ENCODE measurements around the gene SPAG17.

Gene SPAG17

DNA sequence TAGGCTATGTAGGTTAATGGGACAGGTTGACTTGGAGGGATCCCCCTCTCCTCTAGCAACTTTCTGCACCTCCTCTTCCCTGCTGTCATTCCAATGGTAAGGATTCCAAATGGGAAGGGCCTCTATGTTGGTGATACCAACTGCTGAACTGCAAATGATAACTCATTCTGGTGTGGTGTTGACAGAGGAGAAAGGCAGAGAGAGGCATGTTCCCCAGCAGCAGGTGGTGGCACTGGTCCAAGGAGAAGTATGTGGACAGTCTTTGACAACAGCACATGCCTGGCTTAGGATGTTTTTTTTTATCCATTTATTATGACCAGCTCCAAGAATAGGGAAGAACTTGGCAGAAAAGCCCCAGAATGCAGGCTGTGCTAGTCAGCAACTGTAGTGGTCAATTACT lies 19.6 kb upstream of the SPAG17 start:
- H3K9me3 ChIP-seq (ENCODE audit: control insufficient read depth, low read length): no peaks in the 10 kb centered on the region
- H3K27ac ChIP-seq (ENCODE audit: low read depth, low read length, severe bottlenecking): no peak overlapping the region
- H3K4me1 ChIP-seq (ENCODE audit: control insufficient read depth, insufficient read depth, low read length, poor library complexity, severe bottlenecking): no peaks in the 10 kb centered on the region
- H3K4me3 ChIP-seq (ENCODE audit: extremely low read depth, insufficient read depth, low read length, poor library complexity, severe bottlenecking): no peak overlapping the region
- H3K36me3 ChIP-seq (ENCODE audit: control insufficient read depth, insufficient read depth, low read length): no peaks in the 10 kb centered on the region

- H3K4me1 ChIP-seq (ENCODE audit: control insufficient read depth, insufficient read depth, low read length, poor library complexity, severe bottlenecking): no peaks in the 10 kb centered on the region
- no peak overlapping the region for H3K4me3 ChIP-seq (ENCODE audit: extremely low read depth, insufficient read depth, low read length, poor library complexity, severe bottlenecking)
- H3K27ac ChIP-seq (ENCODE audit: low read depth, low read length, severe bottlenecking): no peak overlapping the region
- H3K9me3 ChIP-seq (ENCODE audit: control insufficient read depth, low read length): no peaks in the 10 kb centered on the region
- H3K36me3 ChIP-seq (ENCODE audit: control insufficient read depth, insufficient read depth, low read length): no peaks in the 10 kb centered on the region
- 80% methylated on average over 1 of the region's 3 CpGs for WGBS, 2 experiments (ENCODE audit: insufficient coverage in 2 of 2)
Measured at GRCh38 chr1:118204105-118204504, 19.1 kb upstream of the SPAG17 start.

DNA sequence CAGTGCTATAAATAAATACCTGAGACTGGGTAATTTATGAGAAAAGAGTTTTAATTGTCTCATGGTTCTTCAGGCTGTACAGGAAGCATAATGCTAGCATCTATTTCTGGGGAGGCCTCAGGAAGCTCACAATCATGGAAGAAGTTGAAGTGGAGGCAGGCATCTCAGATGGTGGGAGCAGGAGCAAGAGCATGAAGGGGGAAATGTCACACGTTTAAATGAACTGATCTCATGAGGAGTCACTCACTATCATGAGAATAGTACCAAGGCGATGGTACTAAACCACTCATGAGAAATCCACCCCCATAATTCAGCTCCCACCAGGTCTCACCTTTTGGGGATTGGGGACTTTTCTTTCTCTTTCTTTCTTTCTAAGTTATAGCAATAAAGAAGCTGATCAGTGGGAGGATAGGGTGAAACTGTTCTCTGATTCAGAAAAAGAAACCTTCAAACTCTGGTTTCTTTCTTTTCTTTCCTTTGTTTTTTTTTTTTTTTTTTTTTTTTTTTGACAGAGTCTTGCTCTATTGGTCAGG lies 17.1 kb upstream of the SPAG17 start:
- Histone ChIP-seq H3K36me3 (ENCODE audit: control insufficient read depth, insufficient read depth, low read length) (no peaks in the 10 kb centered on the region), H3K9me3 (ENCODE audit: control insufficient read depth, low read length) (no peaks in the 10 kb centered on the region), H3K4me1 (ENCODE audit: control insufficient read depth, insufficient read depth, low read length, poor library complexity, severe bottlenecking) (no peaks in the 10 kb centered on the region), H3K4me3 (ENCODE audit: extremely low read depth, insufficient read depth, low read length, poor library complexity, severe bottlenecking) (no peak overlapping the region), H3K27ac (ENCODE audit: low read depth, low read length, severe bottlenecking) (no peak overlapping the region)
- WGBS, 2 experiments (ENCODE audit: insufficient coverage in 2 of 2): no CpG with 5 or more reads among the region's 2 CpGs

GRCh38 chr1:118201524-118201923 lies 16.5 kb upstream of the SPAG17 start:
- no peak overlapping the region for H3K27ac ChIP-seq (ENCODE audit: low read depth, low read length, severe bottlenecking)
- H3K4me1 ChIP-seq (ENCODE audit: control insufficient read depth, insufficient read depth, low read length, poor library complexity, severe bottlenecking): no peaks in the 10 kb centered on the region
- 79 to 85% methylated on average over 2 of the region's 3 CpGs for WGBS, 2 experiments (ENCODE audit: insufficient coverage in 2 of 2)
- no peaks in the 10 kb centered on the region for H3K36me3 ChIP-seq (ENCODE audit: control insufficient read depth, insufficient read depth, low read length)
- H3K9me3 ChIP-seq (ENCODE audit: control insufficient read depth, low read length): no peaks in the 10 kb centered on the region
- no peak overlapping the region for H3K4me3 ChIP-seq (ENCODE audit: extremely low read depth, insufficient read depth, low read length, poor library complexity, severe bottlenecking)

GRCh38 chr1:118200836-118201235 lies 15.8 kb upstream of the SPAG17 start:
- H3K36me3 ChIP-seq (ENCODE audit: control insufficient read depth, insufficient read depth, low read length): no peaks in the 10 kb centered on the region
- H3K9me3 ChIP-seq (ENCODE audit: control insufficient read depth, low read length): no peaks in the 10 kb centered on the region
- WGBS, 2 experiments (ENCODE audit: insufficient coverage in 2 of 2): no CpG with 5 or more reads among the region's 1 CpG
- no peak overlapping the region for H3K4me3 ChIP-seq (ENCODE audit: extremely low read depth, insufficient read depth, low read length, poor library complexity, severe bottlenecking)
- no peak overlapping the region for H3K27ac ChIP-seq (ENCODE audit: low read depth, low read length, severe bottlenecking)
- H3K4me1 ChIP-seq (ENCODE audit: control insufficient read depth, insufficient read depth, low read length, poor library complexity, severe bottlenecking): no peaks in the 10 kb centered on the region

GRCh38 chr1:118190561-118190960 lies 5.5 kb upstream of the SPAG17 start:
- H3K27ac ChIP-seq (ENCODE audit: low read depth, low read length, severe bottlenecking): no peak overlapping the region
- no peaks in the 10 kb centered on the region for H3K36me3 ChIP-seq (ENCODE audit: control insufficient read depth, insufficient read depth, low read length)
- no peaks in the 10 kb centered on the region for H3K4me1 ChIP-seq (ENCODE audit: control insufficient read depth, insufficient read depth, low read length, poor library complexity, severe bottlenecking)
- WGBS, 2 experiments (ENCODE audit: insufficient coverage in 2 of 2): 83% methylated on average over 1 of the region's 1 CpG; no CpG with 5 or more reads in 1 of the 2 experiments
- no peak overlapping the region for H3K4me3 ChIP-seq (ENCODE audit: extremely low read depth, insufficient read depth, low read length, poor library complexity, severe bottlenecking)
- no peaks in the 10 kb centered on the region for H3K9me3 ChIP-seq (ENCODE audit: control insufficient read depth, low read length)

- no peak overlapping the region for H3K27ac ChIP-seq (ENCODE audit: low read depth, low read length, severe bottlenecking)
- H3K4me3 ChIP-seq (ENCODE audit: extremely low read depth, insufficient read depth, low read length, poor library complexity, severe bottlenecking): no peak overlapping the region
- WGBS, 2 experiments (ENCODE audit: insufficient coverage in 2 of 2): no CpG with 5 or more reads among the region's 2 CpGs
- H3K36me3 ChIP-seq (ENCODE audit: control insufficient read depth, insufficient read depth, low read length): no peaks in the 10 kb centered on the region
- peaks cover 6% of the 10 kb centered on the region for H3K4me1 ChIP-seq (ENCODE audit: control insufficient read depth, insufficient read depth, low read length, poor library complexity, severe bottlenecking)
- no peaks in the 10 kb centered on the region for H3K9me3 ChIP-seq (ENCODE audit: control insufficient read depth, low read length)
Measured at GRCh38 chr1:118189564-118189963, 4.5 kb upstream of the SPAG17 start.

- WGBS, 2 experiments (ENCODE audit: insufficient coverage in 2 of 2): no CpG with 5 or more reads among the region's 1 CpG
- Histone ChIP-seq H3K9me3 (ENCODE audit: control insufficient read depth, low read length) (no peaks in the 10 kb centered on the region), H3K27ac (ENCODE audit: low read depth, low read length, severe bottlenecking) (no peak overlapping the region), H3K4me1 (ENCODE audit: control insufficient read depth, insufficient read depth, low read length, poor library complexity, severe bottlenecking) (peaks cover 7% of the 10 kb centered on the region), H3K36me3 (ENCODE audit: control insufficient read depth, insufficient read depth, low read length) (no peaks in the 10 kb centered on the region), H3K4me3 (ENCODE audit: extremely low read depth, insufficient read depth, low read length, poor library complexity, severe bottlenecking) (no peak overlapping the region)
Measured at GRCh38 chr1:118188411-118188810, 3.4 kb upstream of the SPAG17 start.

DNA sequence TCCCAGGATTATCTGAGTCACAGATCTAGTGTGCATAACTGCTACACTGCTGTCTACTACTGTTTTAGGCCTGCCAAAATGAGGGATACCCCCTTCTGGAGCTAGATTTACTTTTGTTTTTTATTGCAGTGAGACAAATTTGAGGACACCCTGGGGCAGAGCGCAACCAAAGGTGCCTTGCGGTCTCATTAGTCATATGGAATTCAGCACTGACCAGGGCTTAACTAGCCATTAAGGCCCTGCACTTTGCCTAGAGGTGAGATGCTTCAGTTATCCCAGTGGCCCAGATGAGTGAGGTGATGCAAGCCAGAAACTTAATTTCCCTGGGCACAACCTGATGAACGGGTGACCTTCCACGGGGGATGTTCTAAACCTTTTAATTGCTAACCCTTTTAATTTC lies 998 bp upstream of the SPAG17 start:
- no peaks in the 10 kb centered on the region for H3K9me3 ChIP-seq (ENCODE audit: control insufficient read depth, low read length)
- 95 to 96% methylated on average over 2 to 3 of the region's 4 CpGs for WGBS, 2 experiments (ENCODE audit: insufficient coverage in 2 of 2)
- peaks cover 7% of the 10 kb centered on the region for H3K4me1 ChIP-seq (ENCODE audit: control insufficient read depth, insufficient read depth, low read length, poor library complexity, severe bottlenecking)

GRCh38 chr1:118184739-118185083 lies 317 bp downstream of the SPAG17 start:
- Histone ChIP-seq H3K4me1 (ENCODE audit: control insufficient read depth, insufficient read depth, low read length, poor library complexity, severe bottlenecking) (peaks cover 7% of the 10 kb centered on the region), H3K9me3 (ENCODE audit: control insufficient read depth, low read length) (no peaks in the 10 kb centered on the region), H3K36me3 (ENCODE audit: control insufficient read depth, insufficient read depth, low read length) (no peaks in the 10 kb centered on the region), H3K4me3 (ENCODE audit: extremely low read depth, insufficient read depth, low read length, poor library complexity, severe bottlenecking) (peak overlapping the region; percentile 31), H3K27ac (ENCODE audit: low read depth, low read length, severe bottlenecking) (no peak overlapping the region)
- 63 to 71% methylated on average over 10 to 11 of the region's 11 CpGs for WGBS, 2 experiments (ENCODE audit: insufficient coverage in 2 of 2)

More for the DNA sequence above, 998 bp upstream of the SPAG17 start:
- H3K36me3 ChIP-seq (ENCODE audit: control insufficient read depth, insufficient read depth, low read length): no peaks in the 10 kb centered on the region
- no peak overlapping the region for H3K4me3 ChIP-seq (ENCODE audit: extremely low read depth, insufficient read depth, low read length, poor library complexity, severe bottlenecking)
- no peak overlapping the region for H3K27ac ChIP-seq (ENCODE audit: low read depth, low read length, severe bottlenecking)

- Histone ChIP-seq H3K9me3 (ENCODE audit: control insufficient read depth, low read length) (no peaks in the 10 kb centered on the region), H3K4me3 (ENCODE audit: extremely low read depth, insufficient read depth, low read length, poor library complexity, severe bottlenecking) (no peak overlapping the region), H3K4me1 (ENCODE audit: control insufficient read depth, insufficient read depth, low read length, poor library complexity, severe bottlenecking) (peaks cover 7% of the 10 kb centered on the region), H3K27ac (ENCODE audit: low read depth, low read length, severe bottlenecking) (no peak overlapping the region), H3K36me3 (ENCODE audit: control insufficient read depth, insufficient read depth, low read length) (no peaks in the 10 kb centered on the region)
- 80% methylated on average over 1 of the region's 2 CpGs; no CpG with 5 or more reads in 1 of the 2 experiments for WGBS, 2 experiments (ENCODE audit: insufficient coverage in 2 of 2)
Measured at GRCh38 chr1:118183586-118183985, 1.4 kb downstream of the SPAG17 start.

All from mesodermal cell (in vitro differentiated cells).